Endometrial microvascular endothelial cells (primary cell): Measurements from ENCODE around the gene RNF144A. TPM values are rescaled to one million over a fixed set of nuclear protein-coding genes. Genes with fewer than 3 reads are reported as not detected.

Source experiments
- in situ Hi-C: cut with HindIII; loops from 2 replicates; pipeline ENCODE4 v1.10.0; 2017; ENCODE audit warnings: low sequenced_read_pairs, low pct_unique_long_range_greater_than_20kb; ENCODE audit errors: inconsistent ontology term
- total RNA-seq: library from RNA; depleted of rRNA; stranded (reverse); fragments of >200 nt; gene quantifications from one replicate; pipeline ENCODE4 v1.2.3, GENCODE V29; 2015; ENCODE audit errors: inconsistent ontology term

The RNF144A gene
- total RNA-seq, 1 donor from 2014 or later: 8.7 TPM

DNA sequence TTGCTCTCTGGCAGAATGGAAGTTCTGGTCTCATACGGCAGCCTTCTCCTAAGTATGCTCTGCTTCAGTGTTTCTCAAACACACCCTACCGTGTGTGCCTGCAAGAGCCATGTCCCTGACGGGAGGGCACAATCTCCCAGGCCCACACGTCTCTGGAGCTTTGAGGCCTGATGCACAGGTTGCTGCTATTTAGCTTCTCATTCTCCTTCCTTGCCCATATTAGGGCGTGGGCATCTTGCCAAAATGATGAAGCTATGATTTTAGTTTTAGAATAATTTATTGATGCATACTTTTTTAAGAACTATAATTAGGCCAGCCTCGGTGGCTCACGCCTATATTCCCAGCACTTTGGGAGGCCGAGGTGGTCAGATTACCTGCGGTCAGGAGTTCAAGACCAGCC is 107.9 kb downstream of the RNF144A start:
- in situ Hi-C loops: no loop called here

DNA sequence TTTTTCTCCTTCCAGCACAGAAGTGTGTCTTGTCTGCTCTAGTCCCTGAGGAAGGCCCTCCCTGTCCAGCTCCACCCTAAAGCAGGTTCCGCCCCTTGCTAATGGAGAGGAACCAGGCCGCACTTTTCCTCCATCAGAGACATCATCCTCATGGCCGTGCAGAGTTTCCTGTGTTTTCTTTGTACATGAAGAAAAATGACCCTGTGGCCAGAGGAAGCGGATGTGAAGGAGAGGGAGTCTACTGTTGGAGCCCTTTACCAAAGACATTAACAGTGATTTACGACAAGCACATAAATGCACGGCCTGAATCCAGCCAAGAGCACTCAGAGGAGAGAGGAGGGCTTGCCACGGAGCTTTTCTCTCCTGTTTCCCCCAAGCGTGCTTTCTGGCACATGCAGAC is 109.5 kb downstream of the RNF144A start:
- in situ Hi-C loops: no loop called here

DNA sequence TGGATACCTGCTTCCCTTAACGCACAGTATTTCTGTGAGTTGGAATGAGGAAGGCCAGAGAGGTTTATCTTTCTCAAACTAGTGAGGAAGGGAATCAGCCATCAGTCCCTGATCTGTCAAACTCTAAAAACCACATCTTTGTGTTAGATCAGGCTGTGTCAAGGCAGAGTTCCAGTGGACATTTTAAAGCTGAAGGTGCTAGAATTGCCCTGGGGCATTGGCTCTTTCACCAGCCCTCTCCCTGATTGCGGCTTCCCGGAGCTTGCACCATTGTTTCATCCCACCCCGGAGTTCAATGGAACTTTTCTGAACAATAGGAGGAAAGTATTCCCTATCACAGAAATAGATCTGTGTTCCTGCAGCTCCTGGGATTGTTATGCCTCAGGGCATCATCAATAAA is 110.2 kb downstream of the RNF144A start:
- in situ Hi-C loops: no loop called here

DNA sequence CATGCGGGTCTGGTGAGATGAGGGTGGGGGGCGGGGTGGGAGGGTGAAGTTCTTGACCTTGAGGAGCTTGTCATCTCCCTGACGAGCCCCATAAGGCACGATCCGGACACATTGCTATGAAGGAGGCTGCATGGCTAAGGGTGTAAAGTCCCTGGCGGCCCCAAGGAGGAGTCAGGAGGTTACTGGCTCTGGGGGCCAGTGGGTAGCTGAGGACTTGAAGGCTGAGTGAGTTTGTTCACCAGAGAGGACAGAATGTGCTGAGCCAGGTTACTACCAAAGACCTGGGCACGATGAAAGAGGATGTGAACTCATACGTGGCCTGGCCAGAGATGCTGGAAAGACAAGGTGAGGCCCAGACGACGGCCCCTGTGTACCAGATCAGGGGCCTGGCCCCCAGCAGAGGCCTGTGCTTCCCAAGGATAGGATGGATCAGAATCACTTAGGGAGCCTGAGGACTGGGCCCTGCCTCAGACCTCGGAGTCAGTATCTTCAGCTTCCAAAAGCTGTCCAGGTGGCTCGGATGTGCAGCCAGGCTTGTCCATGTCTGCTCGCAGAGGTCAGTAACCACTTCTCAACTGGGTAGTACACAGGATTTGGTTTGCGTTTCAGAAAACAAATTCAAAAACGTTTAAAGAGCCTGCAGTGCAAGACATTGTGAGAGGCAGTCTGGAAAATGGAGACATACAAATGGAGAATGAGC is 110.9 kb downstream of the RNF144A start:
- in situ Hi-C loops: no loop called here

DNA sequence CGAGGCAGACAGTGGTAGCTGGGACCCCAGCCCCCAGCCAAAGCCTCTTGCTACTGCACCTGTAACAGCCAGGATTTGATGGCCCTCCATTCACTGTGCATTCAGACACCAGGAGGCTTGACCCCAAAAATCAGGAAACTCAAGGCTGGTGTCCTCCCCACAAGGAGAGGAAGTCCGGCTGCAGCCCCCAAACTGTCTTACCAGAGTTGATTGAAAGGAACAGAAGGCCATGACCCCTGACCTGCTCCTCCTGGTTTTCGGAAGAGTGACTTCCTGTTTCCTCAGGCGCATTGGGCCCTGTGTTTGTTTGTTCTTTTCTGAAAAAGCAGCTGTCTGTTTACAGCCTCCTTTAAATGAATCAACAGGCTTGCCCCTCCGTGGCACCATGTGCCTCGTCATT is 111.6 kb downstream of the RNF144A start:
- in situ Hi-C loops: no loop called here

DNA sequence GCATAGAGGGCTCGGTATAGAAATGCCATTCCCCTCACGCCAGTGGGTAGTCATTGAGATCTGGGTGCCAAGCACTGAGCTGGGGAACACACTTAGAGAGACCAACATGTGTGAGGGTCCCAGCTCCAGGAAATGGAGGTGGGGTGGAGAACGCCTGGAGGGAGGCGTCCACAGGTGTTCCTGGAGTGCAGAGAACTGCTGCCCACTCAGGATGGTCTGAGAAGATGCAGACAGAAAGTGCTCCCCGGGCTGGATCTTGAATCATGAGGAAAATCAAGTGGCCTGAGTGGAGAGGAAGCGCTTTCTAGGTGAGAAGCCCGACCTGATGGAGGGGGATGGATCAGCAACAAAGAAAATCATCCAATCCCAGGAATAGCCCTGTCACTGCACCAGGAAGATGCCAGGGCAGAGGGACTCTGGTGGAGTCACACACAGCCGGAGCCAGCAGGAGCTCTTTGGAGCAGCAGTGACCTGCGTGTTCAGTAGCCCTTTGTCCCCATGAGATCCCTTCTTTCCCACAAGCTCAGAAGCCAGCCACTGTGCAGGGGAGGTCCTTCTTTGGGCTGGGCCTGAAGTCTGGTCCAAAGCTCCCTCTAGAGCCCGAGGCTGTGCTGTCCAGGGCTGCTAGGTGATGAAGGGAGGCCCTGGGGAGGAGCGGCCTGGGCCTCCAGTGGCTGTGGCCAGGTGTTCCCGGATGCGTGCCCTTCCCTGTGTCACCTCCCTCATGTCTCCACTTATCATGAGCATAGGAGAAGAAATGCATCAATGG is 112.3 kb downstream of the RNF144A start:
- in situ Hi-C loops: no loop called here

DNA sequence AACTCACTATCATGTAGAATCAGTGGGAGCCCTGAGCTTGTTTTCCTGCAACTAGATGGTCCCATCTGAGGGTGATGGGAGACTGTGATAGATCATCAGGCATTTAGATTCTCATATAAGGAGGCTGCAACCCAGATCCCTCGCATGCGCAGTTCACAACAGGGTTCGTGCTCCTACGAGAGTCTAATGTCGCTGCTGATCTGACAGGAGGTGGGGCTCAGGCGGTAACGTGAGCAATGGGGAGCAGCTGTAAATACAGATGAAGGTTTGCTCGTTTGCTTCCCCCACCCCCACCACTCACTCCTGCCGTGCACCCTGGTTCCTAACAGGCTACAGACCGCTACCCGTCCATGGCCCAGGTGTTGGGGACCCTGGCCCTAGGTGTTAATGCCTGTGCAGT is 113.6 kb downstream of the RNF144A start:
- in situ Hi-C loops: no loop called here

DNA sequence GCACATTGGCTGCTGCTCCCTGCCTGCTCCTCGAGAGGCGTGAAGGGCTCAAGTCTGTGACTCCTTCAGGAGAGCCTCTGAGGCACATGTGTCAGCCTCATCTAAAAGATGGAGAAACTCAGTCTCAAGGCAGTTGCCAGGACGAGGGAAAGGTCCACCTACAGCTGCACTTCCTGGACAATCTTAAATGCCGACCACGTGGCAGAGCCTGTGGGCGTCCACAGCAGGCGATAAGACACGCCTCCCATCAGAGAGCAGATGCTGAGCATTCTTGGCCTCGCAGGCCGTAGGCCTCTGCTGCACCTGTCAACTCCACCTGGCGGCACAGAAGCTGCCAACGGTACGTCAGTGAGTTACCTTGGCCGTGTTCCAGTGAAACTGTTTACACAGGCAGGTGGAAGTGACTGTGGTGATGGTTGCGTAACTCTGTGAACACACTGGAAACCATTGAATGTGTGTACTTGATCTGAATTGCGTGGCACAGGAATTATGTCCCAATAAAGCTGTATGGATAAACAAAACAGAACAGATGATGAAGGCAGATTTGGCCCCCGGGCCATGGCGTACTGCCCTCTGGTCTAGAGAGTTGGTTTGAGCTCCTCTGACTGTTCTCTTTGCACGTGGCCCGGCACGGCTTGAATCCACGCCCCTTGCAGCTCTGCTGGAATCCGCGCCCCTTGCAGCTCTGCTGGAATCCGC is 114.5 kb downstream of the RNF144A start:
- in situ Hi-C loops: no loop called here

DNA sequence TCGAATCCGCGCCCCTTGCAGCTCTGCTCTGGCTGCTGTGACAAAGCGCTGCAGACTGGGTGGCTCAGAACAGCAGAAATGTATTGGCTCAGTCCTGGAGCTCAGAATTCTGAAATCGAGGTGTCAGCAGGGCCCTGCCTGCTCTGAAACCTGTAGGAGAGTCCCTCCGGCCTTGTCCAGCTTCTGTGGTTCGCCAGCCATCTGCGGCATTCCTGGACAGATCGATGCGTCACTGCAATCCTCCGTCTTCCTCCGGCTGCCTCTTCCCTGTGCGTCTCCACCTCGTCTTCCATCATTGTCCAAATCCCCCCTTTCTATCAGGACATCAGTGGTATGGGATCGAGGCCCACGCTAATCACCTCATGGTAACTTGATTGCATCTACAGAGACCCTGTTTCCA is 115.2 kb downstream of the RNF144A start:
- in situ Hi-C loops: no loop called here

DNA sequence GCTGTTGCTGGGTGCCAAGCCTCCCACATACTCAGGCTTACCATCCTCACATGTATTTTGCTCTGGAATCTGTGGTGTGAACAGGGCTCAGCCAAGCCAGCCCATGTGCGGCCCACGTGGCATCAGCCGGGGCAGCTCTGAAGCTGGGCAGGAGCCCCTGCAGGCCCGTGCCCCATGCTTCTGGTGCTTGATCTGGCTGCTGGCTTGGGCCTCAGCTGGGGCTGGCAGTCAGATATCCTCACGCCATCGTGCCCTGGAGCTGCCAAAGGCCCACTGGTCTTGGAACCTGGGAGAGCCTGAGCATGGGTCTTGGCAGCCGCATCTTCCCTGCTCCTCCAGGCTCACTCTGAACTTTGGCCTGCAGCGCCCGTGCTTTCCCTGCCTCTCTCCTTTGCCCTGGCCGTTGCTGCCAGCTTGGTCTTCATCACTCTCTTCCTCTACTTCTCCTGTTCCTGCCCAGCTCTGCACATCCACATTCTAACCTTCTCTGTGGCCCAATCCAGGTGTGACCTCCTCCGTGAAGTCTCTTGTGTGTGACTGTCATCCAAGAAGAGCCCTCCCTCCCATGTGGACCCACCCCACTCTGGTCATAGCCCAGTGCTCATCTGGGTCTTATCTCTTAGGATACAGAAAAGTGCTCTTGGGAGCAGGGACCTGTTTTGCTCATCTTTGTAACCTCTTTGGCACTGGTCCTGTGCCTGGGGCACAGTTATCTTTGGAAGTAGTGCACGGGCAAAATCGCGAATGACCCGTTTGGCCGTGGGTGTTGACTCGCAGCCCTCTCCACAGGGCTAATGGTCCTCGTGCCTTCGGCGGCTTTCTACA is 116.1 kb downstream of the RNF144A start:
- in situ Hi-C loops: no loop called here

DNA sequence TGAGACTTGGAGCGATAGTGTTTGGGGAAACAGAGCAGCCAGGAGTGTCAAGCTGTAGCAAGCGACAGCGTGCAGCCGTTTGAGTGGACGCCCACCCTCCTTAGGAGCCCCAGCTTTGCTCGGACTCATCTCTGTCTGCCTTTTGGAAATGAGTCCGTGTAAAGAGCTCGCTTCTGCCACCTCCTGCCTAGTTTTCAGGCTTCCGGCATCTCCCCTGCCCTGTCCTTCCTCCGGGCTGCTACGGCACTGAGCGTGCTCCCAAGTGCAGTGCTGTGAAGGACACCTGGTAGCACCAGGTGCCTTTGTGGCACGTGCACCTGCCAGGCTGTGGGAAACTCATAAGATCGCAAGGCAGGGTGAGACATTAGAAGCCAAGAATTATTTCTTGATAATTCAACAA is 117.1 kb downstream of the RNF144A start:
- in situ Hi-C loops: no loop called here

DNA sequence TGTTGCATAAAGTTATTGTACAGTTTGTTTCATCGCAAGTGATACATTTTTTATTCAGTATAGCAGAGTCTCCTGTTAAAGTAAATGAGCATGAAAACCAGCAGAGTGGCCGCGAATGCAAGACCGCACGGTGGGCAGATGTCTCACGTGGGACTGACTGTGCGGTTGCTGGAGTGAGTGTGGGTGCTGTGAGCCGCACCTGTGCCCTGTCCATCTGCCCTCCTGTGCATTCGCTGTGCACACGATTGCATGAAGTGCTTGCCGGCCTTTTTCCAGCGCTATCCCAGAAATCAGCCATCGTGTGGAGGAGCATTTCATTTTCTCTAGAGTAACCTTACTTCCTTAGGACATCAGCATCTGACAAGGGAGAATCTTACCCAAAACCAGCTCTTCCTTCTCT is 118.7 kb downstream of the RNF144A start:
- in situ Hi-C loops: no loop called here

DNA sequence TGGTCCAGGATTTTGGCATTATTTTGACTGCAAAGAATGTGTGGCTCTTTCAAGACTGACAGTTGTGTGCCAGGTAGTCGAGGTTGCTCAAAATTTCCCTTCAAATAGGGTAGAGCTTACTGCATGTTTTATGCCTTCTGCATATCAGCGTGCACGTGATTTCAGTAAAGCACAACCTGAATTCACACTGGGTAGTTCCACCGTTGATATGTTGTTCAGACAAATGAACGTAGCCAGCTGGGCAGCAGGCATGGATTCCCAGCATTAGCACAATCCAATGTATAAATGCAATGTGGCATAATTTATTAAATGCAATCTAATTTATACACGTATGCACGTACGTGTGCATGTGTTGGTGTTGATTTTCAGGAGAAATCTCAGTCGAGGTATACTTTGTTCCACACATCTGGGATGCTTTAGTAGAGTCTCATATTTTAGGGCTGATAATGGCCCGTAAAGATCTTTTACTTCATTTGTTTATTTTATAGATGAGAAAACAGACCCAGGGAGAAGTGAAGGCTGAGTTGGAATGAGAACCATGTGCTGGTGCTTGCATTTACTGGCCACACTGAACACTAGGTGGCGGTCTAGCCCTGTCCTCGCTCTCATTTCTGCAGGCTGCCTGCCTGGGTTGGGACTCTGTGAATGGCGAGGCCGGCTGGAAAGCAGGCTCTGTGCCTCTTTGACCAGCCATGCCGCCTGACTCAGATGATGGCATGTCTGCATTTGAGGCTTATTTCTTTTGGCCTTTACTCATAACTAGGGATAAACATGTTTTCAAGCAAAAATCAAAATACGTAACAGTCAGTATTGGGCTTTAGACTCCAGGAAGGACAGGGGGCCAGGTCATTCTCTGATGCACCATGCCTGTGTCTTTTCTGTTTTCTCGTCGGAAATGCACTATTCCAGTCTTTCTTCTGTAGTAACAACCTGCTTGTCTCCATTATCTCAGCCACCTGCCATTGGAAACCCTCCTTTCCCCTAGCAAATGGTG is 120.4 kb downstream of the RNF144A start:
- in situ Hi-C loops: no loop called here

DNA sequence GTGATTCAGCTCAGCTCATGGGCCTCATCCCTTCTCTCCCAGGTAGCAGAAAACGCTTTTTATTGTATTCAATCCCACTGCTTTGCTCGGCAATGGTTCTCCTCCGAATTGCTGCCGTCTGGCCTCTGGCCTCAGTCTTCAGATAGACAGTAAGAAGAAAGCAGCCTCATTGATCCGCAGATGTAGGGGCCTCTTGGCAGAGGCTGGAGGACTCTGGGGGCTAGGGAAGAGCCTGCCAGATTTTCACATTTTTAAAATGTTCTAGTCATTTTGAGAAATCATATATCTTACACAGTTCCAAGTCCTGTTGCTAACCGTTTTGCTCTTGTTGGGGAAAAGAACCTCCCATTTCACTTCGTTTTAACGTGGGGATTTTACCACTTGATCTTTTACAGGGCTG is 123.3 kb downstream of the RNF144A start:
- in situ Hi-C loops: no loop called here

DNA sequence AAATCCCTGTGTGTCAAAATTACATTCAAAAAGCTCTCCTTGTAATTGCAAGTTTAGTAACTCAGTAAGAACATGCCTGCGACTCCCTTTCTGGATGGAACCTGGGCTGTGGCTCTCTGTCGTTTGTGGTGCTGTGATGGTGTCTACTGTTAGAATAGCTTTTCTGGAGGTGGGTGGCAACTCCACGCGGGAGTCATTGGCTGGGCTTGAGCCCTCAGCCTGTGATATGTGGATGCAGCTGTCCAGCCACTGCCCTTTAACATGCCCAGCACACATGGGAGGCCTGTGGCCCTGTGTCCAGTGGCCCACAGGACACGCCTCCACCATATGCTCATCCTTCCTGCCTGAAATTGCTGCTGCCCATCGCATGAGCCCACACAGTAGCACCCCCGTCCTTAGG is 124.2 kb downstream of the RNF144A start:
- in situ Hi-C loops: no loop called here

DNA sequence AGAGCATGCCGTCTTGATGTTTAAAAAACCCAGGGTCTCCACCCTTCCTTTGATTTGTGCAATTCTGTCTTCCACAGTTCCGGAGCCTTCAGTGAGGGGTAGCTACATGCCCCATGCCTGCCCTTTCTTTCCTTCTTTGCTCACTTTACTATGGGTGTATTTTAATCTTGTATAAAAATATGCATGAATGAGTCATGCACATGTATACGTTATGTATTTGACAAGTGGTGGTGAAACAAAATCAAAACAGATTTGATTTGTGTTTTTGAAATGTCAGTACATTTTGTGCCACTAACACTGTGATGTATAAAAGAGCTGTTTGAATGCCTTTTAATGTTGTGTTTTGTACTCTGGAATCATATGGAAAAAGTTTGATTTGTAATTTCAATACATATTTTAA is 126.5 kb downstream of the RNF144A start:
- in situ Hi-C loops: no loop called here

DNA sequence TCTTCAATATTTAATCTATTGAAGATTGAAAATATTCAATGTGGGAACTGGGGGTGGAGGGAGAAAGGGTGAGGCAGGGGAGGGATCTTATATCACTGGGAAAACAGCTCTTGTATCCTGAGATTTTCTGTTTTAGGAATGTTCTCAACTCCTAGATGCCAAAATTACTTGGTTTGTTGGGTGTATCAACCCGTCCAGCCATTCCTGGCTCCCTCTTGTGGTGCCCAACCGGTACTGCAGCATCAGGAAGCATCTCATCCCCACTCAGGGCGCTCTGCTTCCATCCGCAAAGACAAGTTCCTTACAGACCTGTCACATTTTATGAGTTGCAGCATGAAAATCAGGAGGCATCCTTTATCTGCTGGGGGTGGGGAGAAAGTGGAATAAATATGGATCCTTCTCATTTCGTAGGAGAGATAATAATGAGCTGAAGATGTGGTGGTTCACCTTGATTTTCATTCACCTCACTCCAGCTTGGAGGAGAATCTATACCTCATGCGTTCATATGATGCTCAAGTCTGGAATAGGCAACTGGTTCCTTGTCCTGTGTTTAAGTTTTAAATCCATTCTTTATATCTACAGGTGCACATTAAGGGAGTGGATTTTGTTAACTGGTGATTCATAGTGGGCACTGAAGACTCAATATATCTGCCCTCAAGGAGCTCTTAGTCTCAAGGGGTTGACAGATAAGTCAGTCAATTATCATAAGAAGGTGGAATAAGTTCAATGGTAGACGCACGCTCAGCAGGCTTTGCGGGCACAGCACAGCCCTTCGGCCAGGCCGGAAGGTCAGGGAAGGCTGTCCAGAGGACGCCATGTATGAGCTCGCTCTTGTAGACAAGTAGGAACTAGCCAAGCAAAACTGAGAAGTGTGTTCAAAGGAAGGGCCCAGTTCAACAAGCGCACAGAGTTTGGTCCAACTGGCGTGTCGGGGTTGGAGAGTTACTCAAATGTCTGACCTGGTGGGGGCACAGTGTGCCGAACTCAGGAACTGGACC is 127.3 kb downstream of the RNF144A start:
- in situ Hi-C loops: no loop called here
